Measurements from ENCODE around the gene MGAT2.
A peak's percentile ranks its signal among the peaks of the same experiment; 100 is the strongest.
"Not testable (repeated sequence)": the region's sequence is repeated elsewhere in the genome, so short reads cannot be mapped to it uniquely, and the experiment has no call there.

MGAT2 gene

GRCh38 chr14:49612671-49613070 is 7.9 kb upstream of the MGAT2 start:
- no peak for DNase-seq (ENCODE audit: low read depth)

- DNase-seq (ENCODE audit: low read depth), result no peak
Measured at GRCh38 chr14:49614196-49614595, 6.4 kb upstream of the MGAT2 start.

- DNase-seq (ENCODE audit: low read depth), result no peak
Measured at GRCh38 chr14:49615776-49616175, 4.8 kb upstream of the MGAT2 start.

- DNase-seq (ENCODE audit: low read depth), result no peak
Measured at GRCh38 chr14:49617852-49618519, 2.6 kb upstream of the MGAT2 start.

GRCh38 chr14:49619273-49619672 is 1.3 kb upstream of the MGAT2 start:
- not testable (repeated sequence) for DNase-seq (ENCODE audit: low read depth)

GRCh38 chr14:49619730-49620129 is 869 bp upstream of the MGAT2 start:
- DNase-seq (ENCODE audit: low read depth), result no peak

- DNase-seq (ENCODE audit: low read depth), result no peak
Measured at GRCh38 chr14:49621114-49621881, 699 bp downstream of the MGAT2 start.

- DNase-seq (ENCODE audit: low read depth), result no peak
Measured at GRCh38 chr14:49622022-49622607, 1.5 kb downstream of the MGAT2 start.

GRCh38 chr14:49623387-49623786 is 2.8 kb downstream of the MGAT2 start:
- DNase-seq (ENCODE audit: low read depth), result no peak

GRCh38 chr14:49623941-49624839 is 3.6 kb downstream of the MGAT2 start:
- no peak for DNase-seq (ENCODE audit: low read depth)

GRCh38 chr14:49633640-49634546 is 13.3 kb downstream of the MGAT2 start:
- peak; percentile 82 for DNase-seq (ENCODE audit: low read depth)

- peak; percentile 40 for DNase-seq (ENCODE audit: low read depth)
Measured at GRCh38 chr14:49634547-49635334, 14.1 kb downstream of the MGAT2 start, which contains the start of gene DNAAF2. DNAAF2 (minus strand) TSS chr14:49635244; CDS start chr14:49635149, 95 bp downstream.

GRCh38 chr14:49636866-49637265 is 16.3 kb downstream of the MGAT2 start:
- no peak for DNase-seq (ENCODE audit: low read depth)

- no peak for DNase-seq (ENCODE audit: low read depth)
Measured at GRCh38 chr14:49637534-49638078, 17.0 kb downstream of the MGAT2 start.

- DNase-seq (ENCODE audit: low read depth), result no peak
Measured at GRCh38 chr14:49640540-49641417, 20.2 kb downstream of the MGAT2 start.

- DNase-seq (ENCODE audit: low read depth), result no peak
Measured at GRCh38 chr14:49641697-49642129, 21.1 kb downstream of the MGAT2 start.

GRCh38 chr14:49642163-49642562 is 21.6 kb downstream of the MGAT2 start:
- no peak for DNase-seq (ENCODE audit: low read depth)

GRCh38 chr14:49653508-49653907 is 32.9 kb downstream of the MGAT2 start:
- no peak for DNase-seq (ENCODE audit: low read depth)

- no peak for DNase-seq (ENCODE audit: low read depth)
Measured at GRCh38 chr14:49654511-49654910, 33.9 kb downstream of the MGAT2 start.
